Measurements from ENCODE around the gene LPCAT2. TPM values are rescaled to one million over a fixed set of nuclear protein-coding genes. Genes with fewer than 3 reads are reported as not detected.

The LPCAT2 gene
- total and polyA plus RNA-seq, 2 experiments from 2014 or later, result 7.8 to 23.8 TPM

GRCh38 chr16:55628306-55628968, 119.6 kb downstream of the LPCAT2 start (continued):
- TF ChIP-seq, protein P1, sequence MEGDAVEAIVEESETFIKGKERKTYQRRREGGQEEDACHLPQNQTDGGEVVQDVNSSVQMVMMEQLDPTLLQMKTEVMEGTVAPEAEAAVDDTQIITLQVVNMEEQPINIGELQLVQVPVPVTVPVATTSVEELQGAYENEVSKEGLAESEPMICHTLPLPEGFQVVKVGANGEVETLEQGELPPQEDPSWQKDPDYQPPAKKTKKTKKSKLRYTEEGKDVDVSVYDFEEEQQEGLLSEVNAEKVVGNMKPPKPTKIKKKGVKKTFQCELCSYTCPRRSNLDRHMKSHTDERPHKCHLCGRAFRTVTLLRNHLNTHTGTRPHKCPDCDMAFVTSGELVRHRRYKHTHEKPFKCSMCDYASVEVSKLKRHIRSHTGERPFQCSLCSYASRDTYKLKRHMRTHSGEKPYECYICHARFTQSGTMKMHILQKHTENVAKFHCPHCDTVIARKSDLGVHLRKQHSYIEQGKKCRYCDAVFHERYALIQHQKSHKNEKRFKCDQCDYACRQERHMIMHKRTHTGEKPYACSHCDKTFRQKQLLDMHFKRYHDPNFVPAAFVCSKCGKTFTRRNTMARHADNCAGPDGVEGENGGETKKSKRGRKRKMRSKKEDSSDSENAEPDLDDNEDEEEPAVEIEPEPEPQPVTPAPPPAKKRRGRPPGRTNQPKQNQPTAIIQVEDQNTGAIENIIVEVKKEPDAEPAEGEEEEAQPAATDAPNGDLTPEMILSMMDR (conservative IDR thresholded peaks at IDR 0.05; ENCODE audit: low read depth in 2 of 2), result no peak
- TF ChIP-seq, protein P2, sequence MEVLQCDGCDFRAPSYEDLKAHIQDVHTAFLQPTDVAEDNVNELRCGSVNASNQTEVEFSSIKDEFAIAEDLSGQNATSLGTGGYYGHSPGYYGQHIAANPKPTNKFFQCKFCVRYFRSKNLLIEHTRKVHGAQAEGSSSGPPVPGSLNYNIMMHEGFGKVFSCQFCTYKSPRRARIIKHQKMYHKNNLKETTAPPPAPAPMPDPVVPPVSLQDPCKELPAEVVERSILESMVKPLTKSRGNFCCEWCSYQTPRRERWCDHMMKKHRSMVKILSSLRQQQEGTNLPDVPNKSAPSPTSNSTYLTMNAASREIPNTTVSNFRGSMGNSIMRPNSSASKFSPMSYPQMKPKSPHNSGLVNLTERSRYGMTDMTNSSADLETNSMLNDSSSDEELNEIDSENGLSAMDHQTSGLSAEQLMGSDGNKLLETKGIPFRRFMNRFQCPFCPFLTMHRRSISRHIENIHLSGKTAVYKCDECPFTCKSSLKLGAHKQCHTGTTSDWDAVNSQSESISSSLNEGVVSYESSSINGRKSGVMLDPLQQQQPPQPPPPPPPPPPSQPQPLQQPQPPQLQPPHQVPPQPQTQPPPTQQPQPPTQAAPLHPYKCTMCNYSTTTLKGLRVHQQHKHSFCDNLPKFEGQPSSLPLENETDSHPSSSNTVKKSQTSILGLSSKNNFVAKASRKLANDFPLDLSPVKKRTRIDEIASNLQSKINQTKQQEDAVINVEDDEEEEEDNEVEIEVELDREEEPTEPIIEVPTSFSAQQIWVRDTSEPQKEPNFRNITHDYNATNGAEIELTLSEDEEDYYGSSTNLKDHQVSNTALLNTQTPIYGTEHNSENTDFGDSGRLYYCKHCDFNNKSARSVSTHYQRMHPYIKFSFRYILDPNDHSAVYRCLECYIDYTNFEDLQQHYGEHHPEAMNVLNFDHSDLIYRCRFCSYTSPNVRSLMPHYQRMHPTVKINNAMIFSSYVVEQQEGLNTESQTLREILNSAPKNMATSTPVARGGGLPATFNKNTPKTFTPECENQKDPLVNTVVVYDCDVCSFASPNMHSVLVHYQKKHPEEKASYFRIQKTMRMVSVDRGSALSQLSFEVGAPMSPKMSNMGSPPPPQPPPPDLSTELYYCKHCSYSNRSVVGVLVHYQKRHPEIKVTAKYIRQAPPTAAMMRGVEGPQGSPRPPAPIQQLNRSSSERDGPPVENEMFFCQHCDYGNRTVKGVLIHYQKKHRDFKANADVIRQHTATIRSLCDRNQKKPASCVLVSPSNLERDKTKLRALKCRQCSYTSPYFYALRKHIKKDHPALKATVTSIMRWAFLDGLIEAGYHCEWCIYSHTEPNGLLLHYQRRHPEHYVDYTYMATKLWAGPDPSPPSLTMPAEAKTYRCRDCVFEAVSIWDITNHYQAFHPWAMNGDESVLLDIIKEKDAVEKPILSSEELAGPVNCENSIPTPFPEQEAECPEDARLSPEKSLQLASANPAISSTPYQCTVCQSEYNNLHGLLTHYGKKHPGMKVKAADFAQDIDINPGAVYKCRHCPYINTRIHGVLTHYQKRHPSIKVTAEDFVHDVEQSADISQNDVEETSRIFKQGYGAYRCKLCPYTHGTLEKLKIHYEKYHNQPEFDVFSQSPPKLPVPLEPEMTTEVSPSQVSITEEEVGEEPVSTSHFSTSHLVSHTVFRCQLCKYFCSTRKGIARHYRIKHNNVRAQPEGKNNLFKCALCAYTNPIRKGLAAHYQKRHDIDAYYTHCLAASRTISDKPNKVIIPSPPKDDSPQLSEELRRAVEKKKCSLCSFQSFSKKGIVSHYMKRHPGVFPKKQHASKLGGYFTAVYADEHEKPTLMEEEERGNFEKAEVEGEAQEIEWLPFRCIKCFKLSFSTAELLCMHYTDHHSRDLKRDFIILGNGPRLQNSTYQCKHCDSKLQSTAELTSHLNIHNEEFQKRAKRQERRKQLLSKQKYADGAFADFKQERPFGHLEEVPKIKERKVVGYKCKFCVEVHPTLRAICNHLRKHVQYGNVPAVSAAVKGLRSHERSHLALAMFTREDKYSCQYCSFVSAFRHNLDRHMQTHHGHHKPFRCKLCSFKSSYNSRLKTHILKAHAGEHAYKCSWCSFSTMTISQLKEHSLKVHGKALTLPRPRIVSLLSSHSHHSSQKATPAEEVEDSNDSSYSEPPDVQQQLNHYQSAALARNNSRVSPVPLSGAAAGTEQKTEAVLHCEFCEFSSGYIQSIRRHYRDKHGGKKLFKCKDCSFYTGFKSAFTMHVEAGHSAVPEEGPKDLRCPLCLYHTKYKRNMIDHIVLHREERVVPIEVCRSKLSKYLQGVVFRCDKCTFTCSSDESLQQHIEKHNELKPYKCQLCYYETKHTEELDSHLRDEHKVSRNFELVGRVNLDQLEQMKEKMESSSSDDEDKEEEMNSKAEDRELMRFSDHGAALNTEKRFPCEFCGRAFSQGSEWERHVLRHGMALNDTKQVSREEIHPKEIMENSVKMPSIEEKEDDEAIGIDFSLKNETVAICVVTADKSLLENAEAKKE (CRISPR knock-in tag; IDR thresholded peaks at IDR 0.05), result no peak
- TF ChIP-seq STAT1 (IDR thresholded peaks at IDR 0.05; ENCODE audit: unreplicated experiment) (no peak), CREB1 (CRISPR knock-in tag; IDR thresholded peaks at IDR 0.05; ENCODE audit: low read depth) (no peak)

DNA sequence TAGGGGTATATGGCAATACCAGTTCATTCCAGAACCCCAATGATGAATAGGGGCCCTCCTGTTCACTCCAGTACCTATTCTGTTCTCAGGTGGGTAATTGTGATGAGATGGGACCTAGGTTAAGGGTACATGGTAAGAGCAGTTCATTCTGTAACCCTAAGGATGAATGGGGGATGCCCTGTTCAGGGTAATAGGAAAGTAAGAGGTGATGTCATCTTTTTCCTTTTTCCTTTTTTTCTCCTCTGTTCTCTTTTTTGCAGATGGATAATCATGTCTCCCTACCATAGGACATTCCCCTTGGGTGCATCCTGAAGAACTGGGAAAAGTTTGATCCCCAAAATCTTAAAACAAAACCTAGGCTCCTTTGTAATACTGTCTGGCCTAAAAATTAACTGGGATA, 121.9 kb downstream of the LPCAT2 start:
- Mint-ChIP-seq H3K27ac (no peak overlapping the region), H3K4me1 (peaks cover 6% of the 10 kb centered on the region; the same call in 2 of the 3 replicates), H3K27me3 (ENCODE audit: insufficient read depth, low read depth, poor library complexity) (peaks cover 4% of the 10 kb centered on the region), H3K9me3 (peaks cover 47% of the 10 kb centered on the region), H3K36me3 (ENCODE audit: low read depth) (peaks cover 20% of the 10 kb centered on the region; the same call in 1 of the 3 replicates), H3K4me3 (no peak overlapping the region)
- Histone ChIP-seq H2AFZ (no peak overlapping the region), H4K20me1 (replicated peaks; ENCODE audit: insufficient read depth) (no peaks in the 10 kb centered on the region), H3K79me2 (replicated peaks; ENCODE audit: insufficient read depth) (no peaks in the 10 kb centered on the region), H3K27me3 (ENCODE audit: insufficient read depth) (no peaks in the 10 kb centered on the region), H3K4me2 (no peak overlapping the region), H3K36me3 (ENCODE audit: insufficient read depth) (peaks cover 14% of the 10 kb centered on the region), H3K4me1 (ENCODE audit: insufficient read depth) (peaks cover 6% of the 10 kb centered on the region; the same call in 1 of the 2 replicates), H3K4me3 (no peak overlapping the region), H3K27ac (ENCODE audit: low read depth) (no peak overlapping the region), H3K9me2 (ENCODE audit: insufficient read depth) (peaks cover 18% of the 10 kb centered on the region), H3F3A (replicated peaks; ENCODE audit: low read depth) (no peaks in the 10 kb centered on the region)
- ATAC-seq (no peak), DNase-seq (ENCODE audit: low spot score) (no peak)
- TF ChIP-seq, protein P3, sequence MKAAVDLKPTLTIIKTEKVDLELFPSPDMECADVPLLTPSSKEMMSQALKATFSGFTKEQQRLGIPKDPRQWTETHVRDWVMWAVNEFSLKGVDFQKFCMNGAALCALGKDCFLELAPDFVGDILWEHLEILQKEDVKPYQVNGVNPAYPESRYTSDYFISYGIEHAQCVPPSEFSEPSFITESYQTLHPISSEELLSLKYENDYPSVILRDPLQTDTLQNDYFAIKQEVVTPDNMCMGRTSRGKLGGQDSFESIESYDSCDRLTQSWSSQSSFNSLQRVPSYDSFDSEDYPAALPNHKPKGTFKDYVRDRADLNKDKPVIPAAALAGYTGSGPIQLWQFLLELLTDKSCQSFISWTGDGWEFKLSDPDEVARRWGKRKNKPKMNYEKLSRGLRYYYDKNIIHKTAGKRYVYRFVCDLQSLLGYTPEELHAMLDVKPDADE (IDR thresholded peaks at IDR 0.05), result no peak
- no peak for TF ChIP-seq EZH2 (IDR thresholded peaks at IDR 0.05; ENCODE audit: low read depth, unreplicated experiment)
- no peak for TF ChIP-seq JUNB (IDR thresholded peaks at IDR 0.05; ENCODE audit: unreplicated experiment)
- no peak for TF ChIP-seq EZH2phosphoT487 (IDR thresholded peaks at IDR 0.05; ENCODE audit: unreplicated experiment)
- TF ChIP-seq STAT1 (IDR thresholded peaks at IDR 0.05; ENCODE audit: unreplicated experiment), result no peak
- no peak for TF ChIP-seq ZNF114 (CRISPR knock-in tag; IDR thresholded peaks at IDR 0.05)
- no peak for TF ChIP-seq POLR2AphosphoS5 (IDR thresholded peaks at IDR 0.05; ENCODE audit: low read depth)
- TF ChIP-seq REST (IDR thresholded peaks at IDR 0.05; ENCODE audit: unreplicated experiment), result no peak
- TF ChIP-seq CREB1 (CRISPR knock-in tag; IDR thresholded peaks at IDR 0.05; ENCODE audit: low read depth), result no peak
